ENCODE data around the gene RASD2.

RASD2 gene

DNA sequence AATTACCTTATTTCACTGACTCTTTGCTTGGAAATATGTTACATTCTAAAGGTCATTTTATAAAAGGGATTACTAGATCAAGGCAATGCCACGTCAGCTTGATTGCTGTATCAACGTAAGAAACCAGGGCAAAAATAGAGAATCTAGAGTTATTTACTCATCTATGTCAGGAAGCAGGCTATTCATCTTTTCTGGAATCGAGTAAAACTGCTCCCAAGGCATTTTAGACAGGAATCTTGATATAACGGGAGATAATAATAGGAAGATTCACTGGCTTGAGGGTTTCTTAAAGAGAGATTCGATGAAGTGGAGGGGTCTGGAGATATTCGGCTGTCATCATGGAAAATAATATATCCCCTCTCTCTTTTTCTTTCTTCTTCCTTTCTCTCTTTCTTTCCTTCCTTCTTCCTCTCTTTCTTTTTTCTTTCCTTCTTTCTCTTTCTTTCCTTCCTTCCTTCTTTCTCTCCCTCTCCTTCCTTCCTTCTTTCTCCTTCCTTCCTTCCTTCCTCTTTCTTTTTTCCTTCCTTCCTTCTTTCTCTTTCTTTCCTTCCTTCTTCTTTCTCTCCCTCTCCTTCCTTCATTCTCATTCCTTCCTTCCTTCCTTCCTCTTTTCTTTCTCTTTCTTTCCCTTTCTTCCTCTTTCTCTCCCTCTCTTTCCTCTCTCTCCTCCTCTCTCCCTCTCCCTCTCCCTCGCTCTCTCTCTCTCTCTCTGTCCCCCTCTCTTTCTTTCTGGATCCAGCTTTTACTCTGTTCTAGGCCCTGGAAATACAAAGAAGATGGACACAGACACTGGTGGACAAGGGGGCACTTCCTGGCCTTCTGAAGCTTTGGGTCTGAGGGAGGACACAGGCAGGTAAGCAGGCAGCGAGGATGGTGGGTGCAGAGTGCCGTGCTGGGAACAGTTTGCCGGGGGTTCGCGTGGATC is 18.1 kb upstream of the RASD2 start:
- Histone ChIP-seq H3K27ac (no peak overlapping the region), H3K4me3 (no peak overlapping the region), H3K4me1 (no peaks in the 10 kb centered on the region), H3K27me3 (peaks cover 0 to 29% of the 10 kb centered on the region in 2 donors), H3K36me3 (no peaks in the 10 kb centered on the region), H3K9me3 (no peaks in the 10 kb centered on the region)
- intact Hi-C loops (cut with DNase I; ENCODE audit: low total_unique reads), result no loop called here
- TF ChIP-seq, protein P1, sequence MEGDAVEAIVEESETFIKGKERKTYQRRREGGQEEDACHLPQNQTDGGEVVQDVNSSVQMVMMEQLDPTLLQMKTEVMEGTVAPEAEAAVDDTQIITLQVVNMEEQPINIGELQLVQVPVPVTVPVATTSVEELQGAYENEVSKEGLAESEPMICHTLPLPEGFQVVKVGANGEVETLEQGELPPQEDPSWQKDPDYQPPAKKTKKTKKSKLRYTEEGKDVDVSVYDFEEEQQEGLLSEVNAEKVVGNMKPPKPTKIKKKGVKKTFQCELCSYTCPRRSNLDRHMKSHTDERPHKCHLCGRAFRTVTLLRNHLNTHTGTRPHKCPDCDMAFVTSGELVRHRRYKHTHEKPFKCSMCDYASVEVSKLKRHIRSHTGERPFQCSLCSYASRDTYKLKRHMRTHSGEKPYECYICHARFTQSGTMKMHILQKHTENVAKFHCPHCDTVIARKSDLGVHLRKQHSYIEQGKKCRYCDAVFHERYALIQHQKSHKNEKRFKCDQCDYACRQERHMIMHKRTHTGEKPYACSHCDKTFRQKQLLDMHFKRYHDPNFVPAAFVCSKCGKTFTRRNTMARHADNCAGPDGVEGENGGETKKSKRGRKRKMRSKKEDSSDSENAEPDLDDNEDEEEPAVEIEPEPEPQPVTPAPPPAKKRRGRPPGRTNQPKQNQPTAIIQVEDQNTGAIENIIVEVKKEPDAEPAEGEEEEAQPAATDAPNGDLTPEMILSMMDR (IDR thresholded peaks at IDR 0.05), result no peak
- DNase-seq, result no peak

DNA sequence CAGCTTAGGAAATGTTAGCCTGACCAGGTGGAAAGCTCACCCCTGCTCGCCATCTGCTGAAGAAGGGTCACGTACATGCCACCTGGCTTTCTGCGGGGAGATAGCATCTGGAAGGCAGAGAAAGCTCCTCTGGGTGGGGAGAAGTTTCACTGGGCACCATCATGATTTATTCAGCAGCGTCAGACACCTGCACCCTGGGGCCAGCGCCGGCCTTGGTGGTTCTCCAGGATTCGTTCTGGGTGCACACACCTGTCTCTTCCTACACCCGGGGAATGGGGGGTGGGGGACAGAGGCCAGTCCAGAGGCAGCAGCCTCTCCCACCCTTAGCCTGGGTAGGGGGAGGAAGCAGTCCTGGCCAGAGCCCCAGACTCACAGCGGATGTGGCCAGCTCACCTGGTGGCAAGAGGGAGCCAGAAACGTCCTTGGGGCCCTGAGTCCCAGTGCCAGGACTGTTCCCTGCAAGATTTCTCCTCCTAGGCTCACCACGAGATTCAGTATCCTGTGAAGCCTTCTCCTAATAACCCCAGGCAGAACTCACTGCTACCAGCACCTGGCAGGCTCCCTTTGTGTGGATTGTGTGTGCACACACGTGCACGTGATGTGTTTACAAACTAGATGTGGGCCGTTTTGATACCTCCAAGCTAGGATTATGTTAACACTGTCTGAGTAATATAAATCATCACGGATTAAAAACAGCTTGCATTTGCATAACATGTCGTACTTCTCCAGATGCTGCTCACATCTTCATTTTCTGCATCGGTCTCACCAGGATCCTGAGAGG is 17.3 kb upstream of the RASD2 start:
- H3K36me3 ChIP-seq, result no peaks in the 10 kb centered on the region
- H3K27me3 ChIP-seq, result peaks cover 0 to 20% of the 10 kb centered on the region in 2 donors
- H3K27ac ChIP-seq, result no peak overlapping the region
- no peak for DNase-seq
- intact Hi-C loops (cut with DNase I; ENCODE audit: low total_unique reads), result no loop called here
- no peaks in the 10 kb centered on the region for H3K4me1 ChIP-seq
- no peak overlapping the region for H3K4me3 ChIP-seq
- no peaks in the 10 kb centered on the region for H3K9me3 ChIP-seq
- TF ChIP-seq, protein P1 (IDR thresholded peaks at IDR 0.05), result no peak

DNA sequence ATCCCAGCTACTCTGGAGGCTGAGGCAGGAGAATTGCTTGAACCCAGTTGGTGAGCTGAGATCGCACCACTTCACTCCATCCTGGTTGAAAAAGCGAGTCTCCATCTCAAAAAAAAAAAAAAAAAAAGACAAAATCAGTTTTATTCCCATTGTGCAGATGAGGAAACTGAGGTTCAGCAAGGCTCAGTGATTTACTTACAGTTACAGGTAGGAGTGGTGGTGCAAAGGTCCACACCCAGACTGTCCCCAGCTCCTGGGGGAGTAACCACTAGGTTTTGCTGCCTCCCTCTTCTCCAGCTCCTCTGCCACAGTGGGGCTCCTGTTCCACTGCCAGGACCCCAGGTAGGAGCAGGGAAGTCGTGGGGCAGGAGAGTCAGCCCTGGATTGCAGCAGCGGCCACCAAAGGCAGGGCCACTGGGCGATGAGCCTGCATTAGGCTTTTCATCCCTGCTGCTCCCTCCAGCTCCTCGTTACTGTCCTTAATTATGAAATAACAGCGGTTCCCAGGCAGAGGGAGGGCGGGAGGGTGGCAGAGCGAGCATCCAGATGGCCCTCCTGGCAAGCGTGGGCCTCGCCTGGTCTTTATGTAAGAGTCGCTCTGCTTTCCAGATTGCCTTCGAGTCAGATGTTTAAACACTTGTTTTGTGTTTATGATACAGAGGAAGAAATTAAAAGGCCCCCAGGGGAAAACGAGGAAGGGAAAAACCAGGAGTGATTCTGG is 15.5 kb upstream of the RASD2 start:
- H3K9me3 ChIP-seq, result peaks cover 0 to 14% (median 0%) of the 10 kb centered on the region in 3 donors
- H3K27ac ChIP-seq, result no peak overlapping the region
- H3K4me1 ChIP-seq, result no peaks in the 10 kb centered on the region
- TF ChIP-seq, protein P1 (IDR thresholded peaks at IDR 0.05), result no peak
- no peak for DNase-seq
- no peaks in the 10 kb centered on the region for H3K36me3 ChIP-seq
- intact Hi-C loops (cut with DNase I; ENCODE audit: low total_unique reads), result no loop called here
- H3K4me3 ChIP-seq, result no peak overlapping the region
- H3K27me3 ChIP-seq, result peaks cover 0 to 13% of the 10 kb centered on the region in 2 donors

DNA sequence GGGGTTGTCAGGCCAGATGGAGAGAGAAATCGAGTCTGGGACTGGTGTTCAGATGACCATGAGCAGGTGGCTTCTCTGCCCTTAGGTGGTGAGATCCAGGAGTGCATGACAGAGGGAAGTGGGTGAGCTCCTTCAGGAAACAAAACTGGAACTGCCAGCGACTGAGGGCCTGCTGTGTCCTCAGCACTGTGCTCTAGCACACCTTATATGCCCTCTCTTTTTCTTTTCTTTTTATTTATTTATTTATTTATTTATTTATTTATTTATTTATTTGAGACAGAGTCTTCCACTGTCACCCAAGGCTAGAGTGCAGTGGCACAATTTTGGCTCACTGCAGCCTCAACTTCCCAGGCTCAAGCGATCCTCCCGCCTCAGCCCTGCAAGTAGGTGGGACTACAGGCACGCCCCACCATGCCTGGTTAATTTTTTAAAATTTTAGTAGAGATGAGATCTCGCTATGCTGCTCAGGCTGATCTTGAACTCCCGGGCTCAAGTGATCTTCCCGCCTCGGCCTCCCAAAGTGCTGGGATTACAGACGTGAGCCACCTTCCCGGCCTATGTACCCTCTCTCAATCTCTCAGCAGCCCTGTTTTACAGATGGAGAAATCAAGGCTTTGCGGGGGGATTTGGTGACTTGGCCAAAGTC is 14.8 kb upstream of the RASD2 start:
- Histone ChIP-seq H3K36me3 (no peaks in the 10 kb centered on the region), H3K27ac (no peak overlapping the region), H3K27me3 (peaks cover 0 to 13% of the 10 kb centered on the region in 2 donors), H3K9me3 (peaks cover 0 to 14% (median 0%) of the 10 kb centered on the region in 3 donors), H3K4me1 (no peaks in the 10 kb centered on the region), H3K4me3 (no peak overlapping the region)
- no peak for DNase-seq
- intact Hi-C loops (cut with DNase I; ENCODE audit: low total_unique reads), result no loop called here
- TF ChIP-seq, protein P1 (IDR thresholded peaks at IDR 0.05), result no peak
